ENCODE results near the gene TMEM18. TPM values are rescaled to one million over a fixed set of nuclear protein-coding genes. Genes with fewer than 3 reads are reported as not detected.

Gene TMEM18
- total RNA-seq, 2 experiments from 2014 or later = 25.6 to 26.3 TPM

DNA sequence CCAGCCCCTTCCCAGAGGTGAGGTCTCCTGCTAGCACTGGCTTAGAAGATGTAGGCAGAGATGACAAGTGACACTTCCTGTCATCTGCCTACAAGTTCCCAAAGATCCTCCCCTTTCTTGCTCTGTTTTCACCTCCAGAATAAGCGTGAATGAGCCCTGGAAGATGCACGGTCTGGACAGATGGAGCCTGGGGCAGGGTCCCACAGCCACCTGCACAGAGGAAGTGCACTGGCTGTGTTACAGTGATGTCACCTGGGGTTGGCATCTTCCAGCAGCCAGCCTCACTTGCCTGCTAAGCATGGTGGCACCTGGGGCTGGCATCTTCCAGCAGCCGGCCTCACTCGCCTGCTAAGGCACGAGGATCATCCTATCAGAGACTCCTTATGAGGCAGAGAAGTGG lies 32.3 kb downstream of the TMEM18 start:
- POLR2A ChIA-PET = no interaction called here
- intact Hi-C loops (cut with DNase I, micrococcal nuclease) = no loop called here

DNA sequence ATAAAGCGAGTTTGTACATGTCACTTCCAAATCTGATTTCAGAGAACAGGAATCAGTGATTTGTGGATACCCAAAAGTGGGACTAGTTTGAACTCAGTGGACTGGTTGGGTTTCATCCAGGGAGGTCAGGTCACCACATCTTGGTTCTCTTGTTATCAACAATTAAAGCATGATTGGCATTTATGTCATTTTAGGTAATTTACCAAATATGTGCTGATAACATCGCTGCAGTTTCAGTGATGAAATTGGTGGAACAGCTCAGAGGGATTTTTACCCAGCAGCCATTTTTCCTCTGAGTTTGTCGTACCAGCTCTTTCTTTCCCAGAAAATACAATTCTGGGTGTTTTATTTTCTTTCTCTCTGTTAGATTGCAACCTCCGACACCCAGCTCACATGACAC lies 33.4 kb downstream of the TMEM18 start:
- DNase-seq (no peak), ATAC-seq (ENCODE audit: poor library complexity) (no peak)
- Histone ChIP-seq H3K36me3 (ENCODE audit: insufficient read depth, low read length) (no peaks in the 10 kb centered on the region), H3K27ac (ENCODE audit: low read depth in 1 of 2, low read length in 2 of 2) (no peak overlapping the region), H3K27me3 (ENCODE audit: control insufficient read depth in 1 of 2, insufficient read depth in 2 of 2, low read length in 2 of 2) (no peaks in the 10 kb centered on the region), H3K4me1 (ENCODE audit: insufficient read depth, low read length) (no peaks in the 10 kb centered on the region), H3K9me3 (ENCODE audit: control insufficient read depth in 1 of 2, insufficient read depth in 1 of 2, low read length in 2 of 2) (no peaks in the 10 kb centered on the region), H3K4me3 (ENCODE audit: low read length) (no peak overlapping the region)
- TF ChIP-seq, protein P1, sequence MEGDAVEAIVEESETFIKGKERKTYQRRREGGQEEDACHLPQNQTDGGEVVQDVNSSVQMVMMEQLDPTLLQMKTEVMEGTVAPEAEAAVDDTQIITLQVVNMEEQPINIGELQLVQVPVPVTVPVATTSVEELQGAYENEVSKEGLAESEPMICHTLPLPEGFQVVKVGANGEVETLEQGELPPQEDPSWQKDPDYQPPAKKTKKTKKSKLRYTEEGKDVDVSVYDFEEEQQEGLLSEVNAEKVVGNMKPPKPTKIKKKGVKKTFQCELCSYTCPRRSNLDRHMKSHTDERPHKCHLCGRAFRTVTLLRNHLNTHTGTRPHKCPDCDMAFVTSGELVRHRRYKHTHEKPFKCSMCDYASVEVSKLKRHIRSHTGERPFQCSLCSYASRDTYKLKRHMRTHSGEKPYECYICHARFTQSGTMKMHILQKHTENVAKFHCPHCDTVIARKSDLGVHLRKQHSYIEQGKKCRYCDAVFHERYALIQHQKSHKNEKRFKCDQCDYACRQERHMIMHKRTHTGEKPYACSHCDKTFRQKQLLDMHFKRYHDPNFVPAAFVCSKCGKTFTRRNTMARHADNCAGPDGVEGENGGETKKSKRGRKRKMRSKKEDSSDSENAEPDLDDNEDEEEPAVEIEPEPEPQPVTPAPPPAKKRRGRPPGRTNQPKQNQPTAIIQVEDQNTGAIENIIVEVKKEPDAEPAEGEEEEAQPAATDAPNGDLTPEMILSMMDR (IDR thresholded peaks at IDR 0.05) = no peak
- no peaks in the 10 kb centered on the region for H3K4me1 Mint-ChIP-seq (ENCODE audit: low read depth)
- no peak overlapping the region for H3K27ac Mint-ChIP-seq
- H3K36me3 Mint-ChIP-seq (ENCODE audit: low read depth) = no peaks in the 10 kb centered on the region
- H3K27me3 Mint-ChIP-seq = peaks cover 5% of the 10 kb centered on the region
- intact Hi-C loops (cut with DNase I, micrococcal nuclease) = no loop called here
- no peaks in the 10 kb centered on the region for H3K9me3 Mint-ChIP-seq
- H3K4me3 Mint-ChIP-seq = no peak overlapping the region
- POLR2A ChIA-PET = no interaction called here
- CTCF ChIA-PET = no interaction called here

More for the DNA sequence above, 32.3 kb downstream of the TMEM18 start:
- H3K27ac ChIP-seq (ENCODE audit: low read depth in 1 of 2, low read length in 2 of 2) = no peak overlapping the region
- no peaks in the 10 kb centered on the region for H3K36me3 Mint-ChIP-seq (ENCODE audit: low read depth)
- no peaks in the 10 kb centered on the region for H3K4me1 Mint-ChIP-seq (ENCODE audit: low read depth)
- CTCF ChIA-PET = no interaction called here
- TF ChIP-seq, protein P1 (IDR thresholded peaks at IDR 0.05) = no peak
- no peaks in the 10 kb centered on the region for H3K4me1 ChIP-seq (ENCODE audit: insufficient read depth, low read length)
- H3K4me3 Mint-ChIP-seq = no peak overlapping the region
- H3K36me3 ChIP-seq (ENCODE audit: insufficient read depth, low read length) = no peaks in the 10 kb centered on the region
- DNase-seq (no peak), ATAC-seq (ENCODE audit: poor library complexity) (no peak)
- H3K27ac Mint-ChIP-seq = no peak overlapping the region
- no peaks in the 10 kb centered on the region for H3K9me3 Mint-ChIP-seq
- no peaks in the 10 kb centered on the region for H3K9me3 ChIP-seq (ENCODE audit: control insufficient read depth in 1 of 2, insufficient read depth in 1 of 2, low read length in 2 of 2)
- no peaks in the 10 kb centered on the region for H3K27me3 ChIP-seq (ENCODE audit: control insufficient read depth in 1 of 2, insufficient read depth in 2 of 2, low read length in 2 of 2)
- peaks cover 5% of the 10 kb centered on the region for H3K27me3 Mint-ChIP-seq
- H3K4me3 ChIP-seq (ENCODE audit: low read length) = no peak overlapping the region

DNA sequence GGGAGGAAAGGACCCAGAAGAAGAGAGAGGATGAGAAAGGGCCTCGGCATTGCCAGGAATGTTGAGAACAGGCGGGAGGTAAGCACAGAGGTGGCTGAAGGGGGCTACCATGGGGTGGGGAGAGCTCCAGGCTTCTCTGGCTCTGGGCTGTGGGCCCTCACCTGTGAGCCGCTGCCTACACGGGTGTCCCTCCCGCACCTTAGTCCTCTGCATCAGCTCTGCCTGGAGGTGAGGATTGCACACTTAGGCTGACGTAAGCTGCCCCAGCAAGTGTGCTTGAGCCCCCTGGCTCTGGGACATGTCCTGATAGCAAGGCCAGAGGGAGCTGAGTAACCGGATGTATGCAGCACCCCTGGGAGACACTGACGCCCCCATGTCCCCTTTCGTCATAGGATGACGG lies 33.9 kb downstream of the TMEM18 start:
- TF ChIP-seq, protein P1 (IDR thresholded peaks at IDR 0.05) = no peak
- Histone ChIP-seq H3K27me3 (ENCODE audit: control insufficient read depth in 1 of 2, insufficient read depth in 2 of 2, low read length in 2 of 2) (no peaks in the 10 kb centered on the region), H3K9me3 (ENCODE audit: control insufficient read depth in 1 of 2, insufficient read depth in 1 of 2, low read length in 2 of 2) (no peaks in the 10 kb centered on the region), H3K4me1 (ENCODE audit: insufficient read depth, low read length) (no peaks in the 10 kb centered on the region), H3K4me3 (ENCODE audit: low read length) (no peak overlapping the region), H3K27ac (ENCODE audit: low read depth in 1 of 2, low read length in 2 of 2) (no peak overlapping the region), H3K36me3 (ENCODE audit: insufficient read depth, low read length) (no peaks in the 10 kb centered on the region)
- intact Hi-C loops (cut with DNase I, micrococcal nuclease) = no loop called here
- CTCF ChIA-PET = no interaction called here
- DNase-seq (no peak), ATAC-seq (ENCODE audit: poor library complexity) (no peak)
- no peak overlapping the region for H3K27ac Mint-ChIP-seq
- peaks cover 5% of the 10 kb centered on the region for H3K27me3 Mint-ChIP-seq
- no peaks in the 10 kb centered on the region for H3K9me3 Mint-ChIP-seq
- H3K36me3 Mint-ChIP-seq (ENCODE audit: low read depth) = no peaks in the 10 kb centered on the region
- H3K4me3 Mint-ChIP-seq = no peak overlapping the region
- H3K4me1 Mint-ChIP-seq (ENCODE audit: low read depth) = no peaks in the 10 kb centered on the region
- POLR2A ChIA-PET = no interaction called here
